KG1 (cell line): ENCODE results near the gene ATRIP.

Experiments
- DNase-seq: peaks from one replicate; lab custom pipeline; 2025; lab: John Stamatoyannopoulos, UW

ATRIP gene

DNA sequence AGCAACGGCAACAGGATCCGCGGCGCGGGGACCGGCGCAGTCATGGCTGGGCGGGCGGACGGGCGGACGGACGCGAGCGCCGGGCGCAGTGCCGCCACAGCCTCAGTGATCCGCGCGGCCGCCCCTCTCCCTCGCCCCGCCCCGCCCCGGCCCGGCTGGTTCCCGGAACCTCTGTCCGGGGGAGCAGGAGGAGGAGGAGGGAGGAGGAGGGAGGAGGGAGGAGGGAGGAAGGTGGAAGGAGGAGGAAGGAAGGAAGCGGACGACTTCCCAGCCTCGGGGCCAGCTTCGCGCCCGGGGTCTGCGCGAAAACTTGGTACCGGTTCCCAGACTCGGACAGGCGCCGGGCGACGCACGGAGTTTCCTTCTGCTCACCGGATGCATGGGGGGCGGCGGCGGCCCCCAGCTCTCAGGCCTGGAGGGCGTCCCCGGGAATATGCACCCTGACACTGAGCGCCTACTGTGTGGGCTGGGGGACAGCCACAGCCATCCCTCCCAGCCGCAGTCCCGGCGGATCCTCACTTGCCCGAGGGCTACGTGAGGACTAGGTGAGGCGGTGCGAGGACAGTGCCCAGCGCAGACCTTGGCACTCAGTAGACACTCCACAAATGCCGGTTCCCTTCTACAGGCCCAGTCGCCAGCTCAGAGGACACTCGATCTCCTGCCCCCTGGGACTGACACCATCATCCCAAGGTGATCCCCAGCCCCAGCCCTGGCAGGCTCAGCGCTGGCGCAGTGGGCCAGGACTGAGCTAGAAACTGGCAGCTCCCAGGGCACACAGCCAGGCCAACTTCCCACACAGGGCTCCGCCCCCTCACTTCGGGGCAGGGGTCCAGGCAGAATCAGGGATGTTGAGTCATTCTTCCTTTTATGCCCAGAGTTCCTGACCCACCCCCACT is 57.8 kb downstream of the ATRIP start, which contains the start of gene SHISA5:
TSS of gene SHISA5 (minus strand) at position 124 of the 896 bp plus-strand sequence. CDS start at position 44, 80 bp downstream.
- DNase-seq: no peak

DNA sequence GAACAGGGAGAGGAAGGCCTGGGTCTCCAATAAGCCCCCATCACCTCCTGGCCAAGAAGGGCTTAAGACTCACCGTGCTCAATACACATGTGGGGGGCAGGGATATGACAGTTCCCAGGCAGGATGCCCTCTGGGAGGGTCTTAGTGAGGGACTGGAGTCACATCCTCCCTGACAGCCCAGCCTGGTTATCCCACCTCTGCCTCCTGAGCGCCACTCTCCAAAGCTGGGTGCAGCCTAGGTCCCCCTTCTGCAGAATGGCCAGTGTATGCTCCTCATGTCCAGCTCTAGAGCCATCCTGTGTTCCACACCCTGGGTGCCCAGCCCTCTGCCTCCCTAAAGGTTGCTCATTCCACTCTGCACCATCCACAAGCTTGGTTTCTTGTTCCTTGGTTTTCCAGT is 58.6 kb downstream of the ATRIP start:
- no peak for DNase-seq

DNA sequence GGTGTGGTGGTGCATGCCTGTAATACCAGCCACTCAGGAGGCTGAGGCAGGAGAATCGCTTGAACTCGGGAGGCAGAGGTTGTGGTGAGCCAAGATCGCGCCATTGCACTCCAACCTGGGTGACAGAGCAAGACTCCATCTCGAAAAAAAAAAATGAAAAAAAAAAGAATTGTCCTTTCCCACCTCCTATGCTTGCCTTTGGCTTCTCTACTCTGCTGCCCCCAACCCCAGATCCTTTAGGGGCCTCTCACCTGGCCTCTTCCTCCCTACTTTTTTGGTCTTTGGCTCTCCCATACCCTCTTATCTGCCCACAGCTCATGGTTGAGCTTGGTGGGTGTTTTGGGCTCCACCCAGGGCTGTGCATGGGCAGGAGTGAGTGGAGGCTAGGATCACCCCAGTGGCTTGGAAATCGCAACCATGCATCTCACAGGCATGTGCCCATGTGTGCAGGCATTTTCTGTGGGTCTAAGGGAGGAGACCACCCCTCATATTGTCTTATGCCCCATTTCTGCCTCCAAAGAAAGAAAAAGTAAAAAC is 59.5 kb downstream of the ATRIP start:
- no peak for DNase-seq

DNA sequence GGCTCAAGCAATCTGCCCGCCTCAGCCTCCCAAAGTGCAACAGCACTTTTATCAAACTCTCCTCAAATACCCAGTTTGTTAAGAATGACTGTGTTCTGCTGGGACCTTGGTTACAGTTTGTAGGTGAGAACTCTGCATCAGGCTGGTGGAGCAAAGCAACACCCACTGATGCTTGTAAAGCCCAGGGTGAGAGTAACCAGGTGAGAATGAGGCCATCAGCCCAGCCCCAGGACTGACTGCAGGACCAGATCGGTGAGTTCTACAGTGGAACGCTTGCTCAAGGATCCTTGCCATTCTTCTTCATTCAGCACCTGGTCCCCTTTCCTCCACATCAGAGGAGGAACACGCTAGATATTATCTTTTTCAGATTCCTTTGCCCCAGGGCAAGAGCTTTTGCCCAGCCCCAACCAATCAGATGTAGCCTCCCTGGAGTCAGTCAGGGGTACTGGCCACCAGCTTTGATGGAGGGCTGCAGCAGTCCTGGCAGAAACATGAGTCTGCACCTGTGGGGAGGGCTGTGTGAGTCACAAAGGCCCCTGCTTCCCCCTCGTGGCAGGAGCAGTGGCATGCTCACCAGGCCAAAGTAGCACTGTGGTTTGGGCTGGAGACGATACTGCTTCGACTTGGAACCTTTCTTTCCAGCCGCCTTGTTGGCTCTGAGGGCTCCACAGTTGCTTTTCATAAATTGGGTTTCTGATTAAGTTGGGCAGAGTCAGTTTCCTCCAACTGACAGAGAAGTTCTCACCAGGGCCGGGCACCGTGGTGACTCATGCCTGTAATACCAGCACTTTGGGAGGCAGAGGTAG is 60.9 kb downstream of the ATRIP start:
- no peak for DNase-seq

DNA sequence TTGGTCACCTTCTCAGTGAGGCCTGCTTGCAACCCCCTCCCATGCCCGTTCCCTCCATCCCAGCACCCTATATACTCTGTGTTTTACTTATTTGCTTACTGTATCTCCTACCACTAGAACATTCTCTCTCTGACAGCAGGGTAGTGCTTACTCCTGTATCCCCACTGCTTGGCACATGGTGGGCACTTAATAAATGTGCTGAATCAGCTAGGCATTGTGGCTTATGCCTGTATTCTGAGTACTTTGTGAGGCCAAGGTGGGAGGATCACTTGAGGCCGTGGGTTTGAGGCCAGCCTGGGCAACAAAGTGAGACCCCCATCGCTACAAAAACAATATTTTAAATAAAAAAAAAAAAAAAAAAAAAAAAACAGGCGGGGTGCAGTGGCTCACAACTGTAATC is 65.0 kb downstream of the ATRIP start:
- no peak for DNase-seq

DNA sequence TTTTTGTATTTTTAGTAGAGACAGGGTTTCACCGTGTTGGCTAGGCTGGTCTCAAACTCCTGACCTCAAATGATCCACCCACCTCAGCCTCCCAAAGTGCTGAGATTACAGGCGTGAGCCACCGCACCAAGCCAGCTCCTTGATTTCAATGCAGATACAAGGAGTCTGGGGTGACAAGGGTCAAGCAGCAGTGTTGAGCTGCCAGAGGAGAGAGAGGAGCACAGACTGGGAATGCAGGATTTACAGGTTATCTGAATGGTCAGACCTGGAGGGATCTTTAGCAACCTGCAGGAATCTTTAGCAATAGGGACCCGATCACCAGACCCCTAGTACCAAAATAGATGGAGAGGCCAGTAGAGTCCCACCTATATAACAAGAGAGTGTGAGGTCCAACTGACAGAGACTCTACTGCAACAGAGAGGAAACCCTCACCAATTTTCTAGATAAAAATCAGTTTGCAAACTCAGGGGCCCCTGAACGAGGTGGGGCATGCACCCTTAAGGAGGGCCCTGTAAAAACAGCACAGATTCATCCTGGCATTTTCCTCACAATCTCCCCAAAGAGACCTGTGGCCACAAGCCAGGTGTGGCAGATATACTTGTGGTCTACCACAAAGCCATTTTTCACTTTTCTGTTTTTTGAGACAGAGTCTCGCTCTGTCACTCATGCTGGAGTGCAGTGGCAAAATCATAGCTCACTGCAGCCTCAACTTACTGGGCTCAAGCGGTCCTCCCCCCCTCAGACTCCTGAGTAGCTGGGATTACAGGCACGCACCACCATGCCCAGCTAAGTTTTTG is 68.1 kb downstream of the ATRIP start:
- DNase-seq: no peak
